Brain pericyte (primary cell): ENCODE data around the gene PRSS58.

ENCODE experiments used
- DNase-seq: peaks from one replicate; pipeline ENCODE4 v3.0.0-alpha.2; 2012; ENCODE audit warnings: low read depth, low spot score

The PRSS58 gene, protein sequence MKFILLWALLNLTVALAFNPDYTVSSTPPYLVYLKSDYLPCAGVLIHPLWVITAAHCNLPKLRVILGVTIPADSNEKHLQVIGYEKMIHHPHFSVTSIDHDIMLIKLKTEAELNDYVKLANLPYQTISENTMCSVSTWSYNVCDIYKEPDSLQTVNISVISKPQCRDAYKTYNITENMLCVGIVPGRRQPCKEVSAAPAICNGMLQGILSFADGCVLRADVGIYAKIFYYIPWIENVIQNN

DNA sequence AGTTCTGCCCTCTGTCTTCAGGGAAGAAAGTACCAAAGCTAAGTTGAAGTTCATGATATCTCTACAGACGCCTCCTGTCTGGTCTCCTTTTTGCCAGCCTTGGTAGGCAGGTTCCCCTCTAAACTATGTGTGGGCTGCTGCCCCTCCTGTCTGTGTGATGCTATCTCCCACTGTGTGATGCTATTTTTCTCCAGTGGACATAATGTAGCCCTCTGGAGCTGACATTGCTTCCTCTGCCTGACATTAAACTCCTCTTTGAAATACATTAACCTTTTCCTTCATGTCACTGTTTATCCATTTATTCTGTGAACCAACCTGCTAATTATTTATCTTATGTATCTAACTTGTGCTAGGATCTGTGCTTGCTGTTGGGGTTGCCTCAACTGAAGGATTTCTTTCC lies at the start of gene PRSS58:
Gene PRSS58 (minus strand): TSS at position 101 of the 400 bp plus-strand sequence. CDS start 351 bp downstream, outside the sequence.
- DNase-seq: no peak

DNA sequence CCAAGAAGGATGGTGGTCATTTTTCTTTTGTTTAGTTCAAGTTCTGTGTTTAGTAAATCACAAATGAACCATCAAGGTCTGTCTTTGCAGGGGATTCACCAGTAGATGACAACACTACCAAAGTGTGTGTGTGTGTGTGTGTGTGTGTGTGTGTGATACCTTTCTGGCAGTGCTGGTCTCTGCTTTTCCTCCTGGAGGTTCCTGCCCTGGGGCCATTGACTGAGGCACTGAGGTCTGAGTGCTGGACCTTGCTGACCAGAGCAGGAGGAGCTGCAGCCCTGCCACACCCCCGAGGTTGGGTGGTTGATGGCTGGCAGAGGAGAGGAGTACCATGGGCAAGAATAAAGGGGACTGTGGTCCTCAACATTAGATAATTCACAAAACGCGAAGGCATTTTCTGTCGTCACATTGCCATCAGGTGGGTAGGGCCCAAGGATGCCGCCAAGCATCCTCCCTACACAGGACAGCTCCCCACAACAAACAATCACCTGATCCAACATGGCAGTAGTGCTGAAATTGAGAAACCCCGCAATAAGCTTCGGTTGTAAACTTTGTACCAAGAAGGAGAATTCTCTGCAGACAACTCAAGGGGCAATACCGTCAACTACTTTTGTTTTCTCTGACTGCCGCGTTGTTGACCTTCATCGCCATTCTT lies 49.5 kb upstream of the PRSS58 start:
- DNase-seq: no peak

DNA sequence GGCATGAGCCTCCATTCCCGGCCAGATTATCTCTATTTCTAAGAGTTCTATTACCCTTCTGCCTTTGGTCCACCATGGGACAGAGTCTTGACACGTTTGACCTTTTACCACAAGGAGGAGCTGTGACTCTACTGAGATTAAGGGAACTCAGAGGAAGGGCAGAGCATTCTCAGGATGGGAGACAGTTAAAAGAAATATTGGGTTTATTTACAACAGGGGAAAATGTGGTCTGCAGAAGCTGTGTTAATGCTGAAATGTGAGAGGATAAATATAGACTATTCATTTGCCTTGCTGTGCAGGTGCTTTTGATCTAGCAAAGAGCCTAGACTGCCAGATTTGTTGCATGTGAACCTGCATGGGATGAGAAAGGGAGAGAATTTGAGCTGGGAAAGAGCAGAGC lies 45.8 kb upstream of the PRSS58 start:
- DNase-seq: no peak

DNA sequence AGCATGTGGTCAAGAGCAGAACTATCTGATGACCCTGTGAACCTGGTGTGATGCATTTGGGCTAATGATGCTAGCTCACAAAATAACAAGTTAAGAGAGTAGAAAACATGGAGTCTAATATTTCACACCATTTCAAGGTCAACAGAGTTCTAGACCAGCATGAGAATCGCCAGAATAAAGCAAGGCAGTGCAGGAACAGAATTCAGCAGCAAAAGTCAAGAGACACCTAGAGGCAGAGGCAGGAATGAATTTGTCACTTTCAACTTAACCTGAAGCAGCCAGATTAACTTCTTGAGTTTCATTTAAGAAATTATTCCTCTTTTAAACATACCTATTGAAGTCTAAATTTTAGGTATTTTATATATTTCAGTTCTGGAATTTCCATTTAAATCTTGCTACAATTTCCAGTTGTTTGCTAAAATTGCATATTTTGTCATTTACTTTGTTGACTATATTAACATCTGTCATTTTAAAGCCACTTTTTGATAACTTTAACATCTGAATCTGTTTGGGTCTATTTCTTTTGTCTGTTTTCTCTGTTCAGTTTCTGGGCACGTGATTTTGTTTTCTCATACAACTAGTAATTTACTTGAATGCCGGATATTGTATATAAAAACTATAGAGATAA lies 44.2 kb upstream of the PRSS58 start:
- DNase-seq: no peak

DNA sequence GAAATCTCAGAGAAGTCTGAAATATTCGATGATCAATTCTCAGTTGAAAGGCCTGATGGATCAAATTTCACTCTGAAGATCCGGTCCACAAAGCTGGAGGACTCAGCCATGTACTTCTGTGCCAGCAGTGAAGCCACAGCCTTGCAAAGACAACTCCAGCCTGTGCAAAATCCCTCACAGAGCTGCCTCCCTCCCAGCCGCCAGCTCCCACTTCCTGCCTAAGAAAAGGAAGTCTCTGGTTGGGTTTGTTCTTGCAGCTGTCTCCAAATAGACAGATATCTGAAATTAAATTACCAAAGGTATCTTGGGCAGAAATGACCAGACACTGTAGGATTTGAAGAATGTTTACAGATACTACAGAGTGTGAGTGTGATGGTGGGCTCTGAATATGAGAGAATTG lies 43.4 kb upstream of the PRSS58 start:
- DNase-seq: no peak

DNA sequence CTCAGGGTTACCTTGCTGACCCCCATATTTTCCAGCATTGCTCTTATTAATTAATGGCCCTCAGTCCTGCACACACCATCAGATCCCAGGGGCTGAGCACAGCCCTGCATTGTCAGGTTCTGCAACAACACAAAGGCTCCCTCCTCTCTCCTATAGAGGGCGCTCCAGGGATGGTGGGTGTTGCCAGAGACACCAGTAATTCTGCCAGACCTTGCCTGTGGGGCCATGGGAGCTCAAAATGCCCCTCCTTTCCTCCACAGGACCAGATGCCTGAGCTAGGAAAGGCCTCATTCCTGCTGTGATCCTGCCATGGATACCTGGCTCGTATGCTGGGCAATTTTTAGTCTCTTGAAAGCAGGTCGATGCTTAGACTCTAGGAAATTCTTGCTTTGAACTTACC lies 42.8 kb upstream of the PRSS58 start:
- DNase-seq: no peak

DNA sequence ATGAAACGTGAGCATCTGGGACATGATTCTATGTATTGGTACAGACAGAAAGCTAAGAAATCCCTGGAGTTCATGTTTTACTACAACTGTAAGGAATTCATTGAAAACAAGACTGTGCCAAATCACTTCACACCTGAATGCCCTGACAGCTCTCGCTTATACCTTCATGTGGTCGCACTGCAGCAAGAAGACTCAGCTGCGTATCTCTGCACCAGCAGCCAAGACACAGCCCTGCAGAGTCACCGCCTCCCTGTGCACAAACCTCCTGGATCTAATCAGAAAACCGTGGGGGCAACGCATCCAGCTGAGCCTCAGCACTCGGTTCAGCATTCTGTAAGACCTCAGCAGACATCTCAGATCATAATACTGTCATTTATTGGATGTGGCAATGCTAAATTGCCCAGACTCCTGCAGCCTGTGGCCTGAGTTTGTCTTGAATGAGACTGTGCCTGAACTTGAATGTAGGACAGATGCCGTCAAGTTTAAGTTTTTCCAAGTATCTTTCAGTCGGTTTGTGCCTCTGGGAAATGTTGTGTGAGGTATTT lies 41.5 kb upstream of the PRSS58 start:
- no peak for DNase-seq

DNA sequence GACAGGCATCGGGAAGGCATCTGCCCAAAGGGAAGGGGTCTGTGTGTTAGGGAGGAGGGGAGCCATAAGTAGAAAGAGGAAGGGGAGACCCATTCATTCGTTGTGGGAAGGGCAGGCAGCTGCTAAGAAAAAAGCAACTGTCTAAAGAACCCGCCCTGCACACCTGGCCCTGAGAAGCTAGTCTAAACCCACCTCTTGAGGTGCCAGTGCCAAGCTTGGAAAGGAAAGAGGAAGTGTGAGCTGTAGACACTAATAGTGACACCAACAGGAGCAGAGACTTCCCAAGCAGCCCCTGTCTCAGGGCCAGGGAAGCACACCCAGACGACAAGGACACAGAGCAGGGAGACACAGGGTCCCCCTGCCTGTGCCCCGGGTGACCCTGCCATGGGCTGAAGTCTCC lies 40.8 kb upstream of the PRSS58 start:
- no peak for DNase-seq

DNA sequence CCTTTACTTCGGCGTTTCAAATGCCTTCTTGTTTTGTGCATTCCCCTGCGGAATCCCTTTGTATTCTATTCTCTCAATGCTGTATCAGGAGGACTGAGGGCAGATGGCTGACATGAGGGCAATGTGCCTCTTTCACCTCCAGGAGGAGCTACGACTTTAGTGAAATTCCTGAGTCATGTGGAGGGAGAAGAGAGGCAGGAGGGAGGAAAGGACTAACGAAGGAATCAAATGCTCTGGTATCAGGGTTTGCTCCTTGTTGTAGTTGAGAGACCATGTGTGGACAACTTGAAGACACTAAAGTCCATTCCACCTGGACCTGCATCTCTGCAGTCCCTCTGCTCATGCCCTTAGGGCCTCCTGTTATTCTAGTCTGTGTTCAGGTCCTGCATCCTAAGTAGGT lies 40.2 kb upstream of the PRSS58 start:
- no peak for DNase-seq

DNA sequence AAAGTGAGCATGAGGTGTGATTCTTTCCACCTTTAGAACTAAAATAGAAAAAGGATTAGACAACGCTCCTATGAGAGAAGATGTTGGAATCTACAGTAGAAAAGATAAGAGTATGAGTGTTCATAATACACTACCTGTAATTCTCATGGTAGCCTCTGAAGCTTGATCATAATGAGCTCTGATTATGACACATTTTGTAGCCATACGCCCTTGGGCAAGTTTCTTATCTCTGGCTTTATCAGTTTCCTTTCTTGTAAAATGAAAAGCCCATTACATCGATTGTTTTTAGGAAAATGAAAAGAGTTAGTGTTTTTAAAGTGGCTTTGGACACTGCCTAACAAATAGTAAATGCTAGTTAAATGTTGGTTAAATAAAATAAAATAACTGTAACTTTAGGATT lies 22.4 kb upstream of the PRSS58 start:
- no peak for DNase-seq

DNA sequence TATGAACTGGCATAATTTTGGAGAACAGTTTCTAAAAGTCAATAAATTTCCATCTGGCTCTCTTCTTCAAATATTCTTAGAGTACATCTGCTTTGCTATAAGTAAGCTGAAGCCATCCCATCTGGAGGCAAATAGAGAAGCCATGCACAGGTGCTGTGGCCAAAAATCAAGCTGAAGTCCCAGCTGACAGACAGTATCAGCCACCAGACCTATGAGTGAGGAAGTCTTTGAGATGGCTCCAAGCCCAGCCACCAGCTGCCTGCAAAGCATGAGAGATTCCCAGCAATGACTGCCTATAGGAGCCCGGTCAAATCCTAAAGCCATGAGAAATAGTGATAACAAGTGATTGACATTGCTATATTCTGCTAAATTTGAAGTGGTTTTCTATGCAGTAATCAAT lies 21.7 kb upstream of the PRSS58 start:
- no peak for DNase-seq

DNA sequence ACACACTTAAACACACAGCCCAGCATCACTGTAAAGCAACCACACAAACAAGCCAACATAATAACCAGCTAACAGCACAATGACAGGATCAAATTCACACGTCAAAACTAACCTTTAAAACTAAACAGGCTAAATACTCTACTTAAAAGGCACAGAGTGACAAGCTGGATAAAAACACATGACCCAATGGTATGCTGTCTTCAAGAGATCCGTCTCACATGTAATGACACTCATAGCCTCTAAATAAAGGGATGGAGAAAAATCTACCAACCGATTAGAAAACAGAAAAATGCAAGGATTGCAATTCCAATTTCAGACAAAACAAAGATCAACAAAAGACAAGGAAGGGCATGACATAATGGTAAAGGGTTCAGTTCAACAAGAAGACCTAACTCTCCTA lies 17.2 kb upstream of the PRSS58 start:
- DNase-seq: no peak

DNA sequence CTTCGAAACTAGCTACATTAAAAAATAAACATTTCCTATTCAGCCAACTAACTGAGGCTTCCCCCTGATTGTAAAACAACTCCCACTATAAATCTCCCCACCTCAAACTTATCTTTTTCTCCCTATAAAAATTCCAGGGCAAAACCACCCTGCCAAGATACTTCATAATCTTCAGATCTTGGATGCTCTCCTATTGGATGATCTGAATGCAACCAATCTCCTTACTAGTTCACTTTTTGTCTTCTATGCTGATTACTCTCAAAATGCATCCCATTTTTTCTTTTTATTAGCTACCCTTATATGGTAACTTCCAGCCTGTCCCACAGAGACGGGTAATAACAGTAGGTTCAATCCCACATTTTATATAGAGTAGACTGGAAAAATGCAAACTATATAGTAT lies 15.0 kb upstream of the PRSS58 start:
- no peak for DNase-seq

DNA sequence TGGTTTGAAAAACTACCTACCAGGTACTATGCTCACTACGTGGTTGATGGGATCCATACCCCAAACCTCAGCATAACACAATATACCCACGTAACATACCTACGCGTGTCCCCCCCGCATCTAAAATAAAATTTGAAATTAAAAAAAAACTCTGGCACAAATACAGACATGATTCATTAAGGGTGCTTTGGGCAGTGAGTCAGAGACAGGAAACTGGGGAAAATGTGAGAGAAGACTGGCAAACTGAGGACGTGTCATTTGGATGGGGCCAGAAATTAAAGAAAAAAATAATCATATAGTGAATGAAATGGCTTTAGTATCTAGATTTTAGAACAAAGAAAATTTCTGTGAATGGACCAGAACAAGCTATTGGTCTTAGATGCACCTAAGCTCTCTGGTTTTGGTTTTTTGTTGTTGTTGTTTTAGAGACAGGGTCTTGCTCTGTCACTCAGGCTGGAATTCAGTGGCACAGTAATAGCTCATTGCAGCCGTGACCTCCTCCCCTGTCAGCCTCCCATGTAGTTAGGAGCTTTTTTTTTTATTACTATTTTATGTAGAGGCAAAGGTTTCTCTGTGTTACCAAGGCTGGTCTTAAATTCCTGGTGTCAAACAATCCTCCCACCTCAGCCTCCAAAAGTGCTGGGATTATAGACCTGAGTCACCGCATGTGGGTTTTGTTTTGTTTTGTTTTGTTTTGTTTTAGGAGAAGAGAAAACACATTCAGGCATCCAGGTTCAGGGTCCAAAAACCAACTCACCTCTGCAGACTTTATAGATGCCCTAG lies 5.9 kb upstream of the PRSS58 start:
- DNase-seq: no peak

DNA sequence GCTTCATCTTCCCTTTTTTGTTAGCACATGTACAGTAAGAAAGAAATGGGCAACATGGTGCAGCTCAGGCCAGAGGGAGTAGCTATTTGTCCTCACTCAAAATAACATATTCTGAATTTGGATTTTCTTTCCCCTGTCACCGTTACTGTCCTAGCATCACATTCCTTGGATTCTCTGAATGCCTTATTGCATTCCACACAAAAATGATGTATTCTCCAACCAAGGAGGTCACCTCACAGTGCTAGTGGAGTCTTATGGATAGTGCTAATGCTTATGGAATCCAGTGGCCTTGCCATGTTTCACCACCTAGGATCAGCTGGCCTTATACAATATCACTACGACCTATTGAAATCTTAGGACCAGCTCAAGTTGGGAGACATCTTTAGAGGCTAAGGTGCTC lies 7.2 kb downstream of the PRSS58 start:
- no peak for DNase-seq

DNA sequence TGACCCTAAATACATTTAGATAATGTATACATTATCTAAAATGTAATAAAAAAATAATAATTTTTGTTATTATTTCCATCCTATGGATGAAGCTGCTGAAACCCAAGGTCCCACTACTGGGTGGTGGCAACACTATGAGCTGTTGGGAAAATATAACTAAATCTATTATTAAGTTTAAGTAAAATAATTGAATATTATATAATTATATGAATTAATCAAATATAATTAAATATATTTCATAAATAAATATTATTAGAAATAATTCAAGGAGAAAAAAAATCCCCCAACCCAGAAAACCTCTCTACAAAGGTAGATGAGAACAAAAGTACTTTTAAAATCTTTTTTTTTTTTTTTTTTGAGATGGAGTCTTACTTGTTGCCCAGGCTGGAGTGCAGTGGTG lies 7.9 kb downstream of the PRSS58 start:
- no peak for DNase-seq

DNA sequence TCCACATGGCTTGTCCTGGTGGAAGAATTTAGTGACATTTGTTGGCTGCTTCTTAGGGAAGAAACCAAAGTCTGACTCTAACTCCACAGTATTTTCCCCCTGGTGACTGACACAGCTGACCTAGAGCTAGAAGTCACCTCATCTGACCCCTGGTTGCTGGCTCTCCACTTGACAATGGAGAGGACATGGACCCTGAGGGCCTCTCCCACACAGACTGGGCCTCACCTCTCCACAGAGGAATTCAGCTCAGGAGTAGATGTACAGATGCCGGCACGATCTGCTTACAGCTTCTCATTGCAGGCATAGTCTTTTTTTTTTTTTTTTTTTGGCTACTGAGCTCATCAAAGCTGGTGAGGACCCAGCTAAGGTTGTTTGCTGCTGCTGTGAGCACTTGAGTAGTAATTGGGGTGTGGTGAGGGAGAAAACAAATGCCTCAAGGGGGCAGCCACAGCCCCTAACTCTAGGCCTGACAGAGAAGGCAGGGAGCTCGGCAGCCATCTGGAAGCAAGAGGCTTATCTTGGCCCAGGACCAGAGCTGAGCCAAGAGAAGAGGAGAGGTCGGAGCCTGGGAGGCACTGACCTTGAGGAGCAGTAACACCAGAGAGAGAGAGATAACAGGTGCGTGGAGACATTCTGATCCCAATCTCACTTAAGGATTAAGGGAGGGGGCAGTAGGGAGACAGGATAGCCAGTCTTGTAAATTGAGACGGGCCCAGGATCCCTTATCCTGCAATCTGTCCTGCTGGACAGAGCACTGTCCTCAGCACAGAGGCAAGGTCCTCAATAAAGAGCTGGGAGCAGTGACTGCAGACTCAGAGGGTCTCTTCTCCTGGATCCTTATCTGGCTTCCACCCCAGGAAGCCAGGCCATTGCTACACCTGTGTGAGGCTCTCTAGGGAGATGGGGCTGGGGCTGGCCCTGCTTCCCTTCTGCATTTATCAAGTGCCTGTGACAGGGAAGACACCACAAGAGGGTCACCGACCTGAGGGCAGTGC lies 9.4 kb downstream of the PRSS58 start:
- DNase-seq: no peak

DNA sequence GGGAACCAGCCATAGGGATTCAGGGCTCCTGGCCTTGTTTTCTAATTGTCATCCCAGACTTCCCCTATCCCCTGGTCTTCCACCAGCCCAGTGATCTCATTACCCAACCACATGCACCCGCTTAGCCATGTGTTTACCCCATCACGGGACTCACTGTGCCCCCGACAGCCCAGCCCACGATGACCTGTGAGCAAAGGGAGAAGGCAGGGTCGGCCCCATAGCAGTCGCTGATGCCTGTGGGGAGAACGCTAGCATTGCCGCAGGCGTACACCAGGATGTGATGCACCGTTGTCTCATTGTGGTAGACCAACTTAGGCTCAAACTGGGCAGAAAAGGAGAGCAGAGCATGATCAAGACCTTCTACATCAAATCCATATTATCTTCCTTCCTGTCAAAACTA lies 14.0 kb downstream of the PRSS58 start:
- DNase-seq: no peak

DNA sequence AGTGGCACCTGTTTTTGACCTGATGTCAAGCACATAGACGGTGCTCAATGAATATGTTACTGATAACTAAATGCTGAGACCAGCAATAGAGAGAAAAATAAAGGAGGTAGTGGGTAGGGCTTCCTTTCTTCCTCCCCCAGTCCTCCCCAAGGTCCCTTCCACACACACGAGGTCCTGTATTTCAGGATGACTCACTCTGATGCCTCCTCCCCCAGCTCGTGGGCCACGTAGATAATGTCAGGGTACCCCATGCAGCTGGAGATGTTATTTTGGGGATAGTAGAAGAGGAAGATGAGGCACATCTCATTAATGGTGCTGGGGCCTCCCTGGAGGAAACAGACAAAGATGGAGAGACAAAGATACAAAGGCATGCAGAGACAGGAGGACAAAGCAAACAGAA lies 17.3 kb downstream of the PRSS58 start:
- no peak for DNase-seq

DNA sequence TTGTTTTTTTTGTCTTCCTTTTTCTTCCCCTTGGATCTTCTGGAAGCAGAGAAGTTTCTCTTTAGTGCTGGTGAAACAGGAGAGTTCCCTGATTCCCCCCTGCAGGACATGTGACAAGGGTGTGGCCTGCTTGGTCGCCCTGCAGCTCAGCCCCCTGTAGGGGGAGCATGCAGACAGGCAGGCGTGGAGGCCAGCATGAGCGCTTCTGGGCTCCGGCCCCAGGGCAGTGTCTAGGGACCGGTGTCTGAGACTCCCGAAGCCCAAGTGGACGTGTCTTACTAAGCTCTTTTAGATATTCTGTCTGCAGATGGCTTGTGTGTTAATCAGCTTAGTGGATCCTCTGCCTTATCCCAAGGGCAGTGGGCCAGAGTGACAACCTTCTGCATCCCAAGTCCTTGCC lies 26.1 kb downstream of the PRSS58 start:
- no peak for DNase-seq

DNA sequence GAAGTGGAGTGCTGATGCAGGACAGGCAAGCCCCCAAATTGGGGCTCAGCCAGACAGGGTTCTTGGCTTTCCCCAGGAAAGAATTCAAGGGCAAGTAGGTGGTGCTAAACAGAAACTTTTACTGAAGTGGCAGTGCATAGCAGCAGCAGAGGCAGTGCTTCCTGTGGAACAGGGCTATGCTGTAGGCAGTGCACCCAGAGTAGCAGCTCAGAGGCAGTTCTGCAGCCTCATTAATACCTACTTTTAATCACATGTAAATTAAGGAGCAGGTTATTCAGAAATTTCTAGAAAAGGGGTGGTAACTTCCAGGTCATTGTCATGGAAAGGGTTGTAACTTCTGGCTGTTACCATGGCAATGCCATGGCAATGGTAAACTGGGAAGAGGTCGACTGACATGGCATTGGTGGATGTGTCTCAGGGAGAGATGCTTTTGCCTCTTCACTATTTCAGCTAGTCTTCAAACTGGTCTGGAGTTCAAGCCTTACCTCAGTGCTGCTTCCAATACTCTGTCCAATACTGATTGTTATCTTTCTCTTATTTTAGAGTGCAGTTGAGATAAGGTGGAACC lies 29.2 kb downstream of the PRSS58 start:
- DNase-seq: no peak
